ENCODE data around the gene PVALB. TPM values are rescaled to one million over a fixed set of nuclear protein-coding genes. Genes with fewer than 3 reads are reported as not detected.

PVALB gene, protein sequence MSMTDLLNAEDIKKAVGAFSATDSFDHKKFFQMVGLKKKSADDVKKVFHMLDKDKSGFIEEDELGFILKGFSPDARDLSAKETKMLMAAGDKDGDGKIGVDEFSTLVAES
- total RNA-seq (2012; rRNA removed) (not detected in 2 replicates), polyA plus RNA-seq (2012; rRNA removed) (not detected in 2 replicates), Bru-seq, nascent RNA (not detected), BruChase-seq, experiment 1, labeled RNA remaining after a 6-hour chase (not detected), BruChase-seq, experiment 2, labeled RNA remaining after a 2-hour chase (not detected)
- not detected in 2 replicates for polyA plus RNA-seq (2012; cell fraction: cytosol; rRNA removed)
- not detected in 2 replicates for polyA plus RNA-seq (2012; cell fraction: nucleus; rRNA removed; ENCODE audit: low replicate concordance)
- long read RNA-seq = 0 reads

DNA sequence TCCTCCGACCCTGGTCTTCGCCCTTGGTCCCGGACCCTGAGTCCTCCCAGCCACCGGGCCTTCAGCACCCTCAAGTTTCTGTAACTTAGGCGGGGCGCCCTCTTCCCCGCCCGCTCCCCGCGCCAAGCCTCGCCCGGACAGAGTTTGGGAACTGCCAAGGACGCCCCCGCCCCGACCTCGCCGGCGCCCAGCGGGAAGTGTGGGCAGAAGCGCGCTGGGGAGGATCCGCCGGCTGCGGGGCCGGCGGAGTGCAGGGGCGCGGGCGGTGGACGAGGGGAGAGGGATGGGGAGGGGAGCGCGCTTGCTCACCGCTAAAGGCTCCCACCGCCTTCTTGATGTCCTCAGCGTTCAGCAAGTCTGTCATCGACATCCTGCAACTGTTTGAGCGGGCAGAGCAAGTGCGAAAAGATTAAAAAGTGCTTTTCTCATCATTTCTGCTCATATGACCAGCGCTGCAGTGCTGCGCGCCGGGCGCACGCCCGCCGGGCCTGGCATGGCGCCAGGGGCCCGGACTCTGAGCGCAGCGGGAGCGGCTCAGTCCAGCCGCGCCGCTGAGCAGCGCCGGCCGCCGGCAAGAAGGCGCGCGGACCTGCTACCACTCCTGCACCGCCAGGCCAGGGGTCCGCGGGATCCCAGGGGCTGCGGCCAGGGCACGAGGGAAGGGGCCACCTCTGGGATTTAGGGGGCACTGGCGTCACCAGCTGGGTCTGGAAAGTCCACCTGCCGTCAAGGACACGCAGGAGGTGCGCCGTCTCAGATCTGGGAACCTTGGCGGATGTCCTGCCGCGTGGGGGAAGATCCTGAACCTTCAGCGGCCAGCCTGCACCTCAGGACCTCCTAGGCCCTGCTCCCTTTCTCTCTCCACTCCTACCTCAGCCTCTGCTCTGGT, at the start of gene PVALB:
Gene PVALB (minus strand): TSS at position 400 of the 889 bp plus-strand sequence. CDS start 30 bp downstream, at position 370.
- Histone ChIP-seq H3K4ac (ENCODE audit: low read depth, low read length) (no peak within 1 kb of the TSS), H2BK15ac (ENCODE audit: low read depth, low read length) (no peak within 1 kb of the TSS), H2AK9ac (replicated peaks; ENCODE audit: low read depth, low read length, poor library complexity) (peak within 1 kb of the TSS; percentile 55), H2BK20ac (ENCODE audit: low read depth, low read length) (no peak within 1 kb of the TSS), H3K4me3 (ENCODE audit: insufficient read depth, low read depth, low read length) (no peak within 1 kb of the TSS), H3K4me2 (ENCODE audit: low read depth, low read length) (peak within 1 kb of the TSS; percentile 42; the same call in 1 of the 2 replicates), H4K91ac (ENCODE audit: insufficient read depth, low read depth, low read length) (no peak within 1 kb of the TSS), H3K27ac (ENCODE audit: insufficient read depth, low read length) (no peak within 1 kb of the TSS), H3K9ac (ENCODE audit: low read depth, low read length) (no peak within 1 kb of the TSS), H2BK5ac (ENCODE audit: low read depth, low read length, poor library complexity, severe bottlenecking) (no peak within 1 kb of the TSS), H3K4me1 (ENCODE audit: control insufficient read depth, insufficient read depth, low read length) (no peaks in the 10 kb centered on the region), H3K36me3 (ENCODE audit: control insufficient read depth, insufficient read depth, low read length) (no peaks in the 10 kb centered on the region), H2AK5ac (ENCODE audit: low read depth, low read length) (no peak within 1 kb of the TSS), H2AFZ (replicated peaks; ENCODE audit: low read length, poor library complexity) (peak within 1 kb of the TSS; percentile 32), H3K79me1 (ENCODE audit: low read depth in 1 of 2, low read length in 2 of 2) (no peaks in the 10 kb centered on the region), H3K18ac (ENCODE audit: low read depth, low read length) (no peak within 1 kb of the TSS), H3K23ac (ENCODE audit: low read depth, low read length) (no peak within 1 kb of the TSS), H4K20me1 (ENCODE audit: insufficient read depth, low read length) (no peaks in the 10 kb centered on the region), H2BK120ac (ENCODE audit: low read depth, low read length) (no peak within 1 kb of the TSS), H3K9me3 (ENCODE audit: control insufficient read depth, insufficient read depth, low read length) (no peaks in the 10 kb centered on the region), H4K5ac (ENCODE audit: low read depth, low read length) (no peak within 1 kb of the TSS), H4K8ac (ENCODE audit: low read depth in 2 of 2, low read length in 2 of 2) (no peak within 1 kb of the TSS), H3K56ac (ENCODE audit: extremely low read depth, insufficient read depth, low read length) (no peak within 1 kb of the TSS), H3K27me3 (ENCODE audit: control insufficient read depth, insufficient read depth, low read length) (peaks cover 84% of the 10 kb centered on the region), H3K14ac (replicated peaks; ENCODE audit: low read depth, low read length) (no peak within 1 kb of the TSS), H3K9me1 (ENCODE audit: insufficient read depth, low read length) (no peaks in the 10 kb centered on the region)
- in situ Hi-C loops (cut with MboI; ENCODE audit: low sequenced_read_pairs) = no loop called here
- dilution Hi-C loops (cut with HindIII; ENCODE audit: low sequenced_read_pairs, unreplicated experiment) = no loop called here
- CTCF ChIA-PET = no interaction called here
- POLR2A ChIA-PET (ENCODE audit: unreplicated experiment) = no interaction called here
- no TSS peak for BruUV-seq (replicated peaks)
- DNase-seq (peak; percentile 13), ATAC-seq (ENCODE audit: low read depth) (peak; percentile 82)
- TF ChIP-seq MAFK (IDR thresholded peaks at IDR 0.05; ENCODE audit: low read depth, low read length) = 0 out of 2 replicates have a peak, but pooled peaks have one; percentile 1
- TF ChIP-seq, protein P1, sequence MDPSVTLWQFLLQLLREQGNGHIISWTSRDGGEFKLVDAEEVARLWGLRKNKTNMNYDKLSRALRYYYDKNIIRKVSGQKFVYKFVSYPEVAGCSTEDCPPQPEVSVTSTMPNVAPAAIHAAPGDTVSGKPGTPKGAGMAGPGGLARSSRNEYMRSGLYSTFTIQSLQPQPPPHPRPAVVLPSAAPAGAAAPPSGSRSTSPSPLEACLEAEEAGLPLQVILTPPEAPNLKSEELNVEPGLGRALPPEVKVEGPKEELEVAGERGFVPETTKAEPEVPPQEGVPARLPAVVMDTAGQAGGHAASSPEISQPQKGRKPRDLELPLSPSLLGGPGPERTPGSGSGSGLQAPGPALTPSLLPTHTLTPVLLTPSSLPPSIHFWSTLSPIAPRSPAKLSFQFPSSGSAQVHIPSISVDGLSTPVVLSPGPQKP (IDR thresholded peaks at IDR 0.05; ENCODE audit: borderline replicate concordance, low read depth, low read length) = no peak
- 1% methylated on average over 25 of the region's 75 CpGs; no CpG with 5 or more reads in 1 of the 2 experiments for WGBS, 2 experiments (ENCODE audit: extremely low coverage in 2 of 2, insufficient read length in 1 of 2)
- intact Hi-C loops (cut with micrococcal nuclease) = no loop called here
